GM12878 (cell line): Measurements from ENCODE around the gene OR7G3. TPM values are rescaled to one million over a fixed set of nuclear protein-coding genes. Genes with fewer than 3 reads are reported as not detected.

Source experiments
- ATAC-seq: fragments of 200-7000 bp; cut with Tn5 transposase; 3 replicates; pipeline ENCODE4 v1.9.1; 2020; ENCODE audit warnings: mild to moderate bottlenecking, moderate library complexity
- BruUV-seq: library from RNA; stranded (reverse); fragments of 400-500 nt; replicated peaks from 2 replicates; lab custom pipeline; 2021; lab: Mats Ljungman, UMichigan
- CTCF ChIA-PET: fragments of 300-600 bp; sonication (Branson Sonifier 250); formaldehyde crosslinking; extraction: SDS; loops from one replicate; lab custom pipeline; 2021; ENCODE audit warnings: inconsistent platforms; lab: Yijun Ruan, JAX
- POLR2A ChIA-PET: fragments of 350-600 bp; formaldehyde crosslinking; extraction: SDS; loops from one replicate; lab custom pipeline; 2021; ENCODE audit warnings: inconsistent platforms; lab: Charles Lee
- RAD21 ChIA-PET: fragments of 300-600 bp; sonication (Branson Sonifier 250); formaldehyde crosslinking; loops from one replicate; lab custom pipeline; 2023; ENCODE audit warnings: antibody characterized with exemption; ENCODE audit not compliant: unreplicated experiment; lab: Charles Lee
- SMC1A ChIA-PET: fragments of 300-600 bp; sonication (Branson Sonifier 250); formaldehyde crosslinking; loops from one replicate; lab custom pipeline; 2023; ENCODE audit not compliant: unreplicated experiment, uncharacterized antibody; lab: Charles Lee
- DNase-seq: peaks from one replicate; pipeline ENCODE4 v3.0.0-alpha.2; 2011; ENCODE audit warnings: low read depth, low spot score
- FAIRE-seq: peaks from 3 replicates; lab custom pipeline; 2011; peaks lifted over from hg19 to GRCh38; lab: Jason Lieb, UNC
- H2AFZ ChIP-seq: 2 replicates; pipeline ENCODE4 v1.6.0; 2011; ENCODE audit warnings: low read depth, low read length, control low read depth; ENCODE audit not compliant: control insufficient read depth
- H3K27ac ChIP-seq: 2 replicates; pipeline ENCODE4 v1.5.1; 2011; ENCODE audit warnings: control low read depth; ENCODE audit not compliant: control insufficient read depth, insufficient read depth
- H3K27me3 ChIP-seq, 2 experiments: replicated peaks in 1 of 2; 2 replicates each; pipeline versions ENCODE4 v1.6.0 to v1.6.1; 2011; ENCODE audit warnings: low read length in 1 of 2; ENCODE audit not compliant: control insufficient read depth in 2 of 2, insufficient read depth in 2 of 2
- H3K36me3 ChIP-seq, 2 experiments: 2 replicates each; pipeline ENCODE4 v1.5.1; 2011; ENCODE audit warnings: low read length in 1 of 2; ENCODE audit not compliant: control insufficient read depth in 2 of 2, insufficient read depth in 2 of 2
- H3K4me1 ChIP-seq: 2 replicates; pipeline ENCODE4 v1.6.1; 2011; ENCODE audit warnings: mild to moderate bottlenecking, low read length, moderate library complexity, mixed read lengths; ENCODE audit not compliant: control insufficient read depth, insufficient read depth
- H3K4me2 ChIP-seq: 2 replicates; pipeline ENCODE4 v1.6.0; 2011; ENCODE audit warnings: control low read depth; ENCODE audit not compliant: control insufficient read depth, insufficient read depth
- H3K4me3 ChIP-seq: fragments of 200-600 bp; sonication (generic); 2 replicates; pipeline ENCODE4 v1.5.1; 2016
- H3K79me2 ChIP-seq: 2 replicates; pipeline ENCODE4 v1.6.0; 2011; ENCODE audit warnings: low read length; ENCODE audit not compliant: control insufficient read depth, insufficient read depth
- H3K9ac ChIP-seq: 2 replicates; pipeline ENCODE4 v1.8.0; 2011; ENCODE audit warnings: low read length, control low read depth, mixed read lengths; ENCODE audit not compliant: control insufficient read depth, insufficient read depth
- H3K9me3 ChIP-seq: replicated peaks from 3 replicates; pipeline ENCODE4 v1.5.1; 2011; ENCODE audit warnings: mild to moderate bottlenecking, low read length; ENCODE audit not compliant: control insufficient read depth, insufficient read depth
- H4K20me1 ChIP-seq: 2 replicates; pipeline ENCODE4 v1.6.0; 2011; ENCODE audit not compliant: control insufficient read depth, insufficient read depth
- CTCF ChIP-seq, 3 experiments: IDR thresholded peaks in 2 of 3; conservative IDR thresholded peaks in 1 of 3; 2 replicates each; pipeline ENCODE4 v1.5.1; 2011; ENCODE audit warnings: low read depth in 3 of 3, low read length in 3 of 3, mild to moderate bottlenecking in 3 of 3, control low read depth in 2 of 3, moderate library complexity in 2 of 3, inconsistent platforms in 1 of 3, mixed read lengths in 1 of 3; ENCODE audit not compliant: control insufficient read depth in 2 of 3, insufficient read depth in 1 of 3; ENCODE audit errors: extremely low read depth in 1 of 3
- ETV6 ChIP-seq, 2 experiments: fragments of 450-650 bp in 1 of 2; IDR thresholded peaks in 1 of 2; conservative IDR thresholded peaks in 1 of 2; 2 replicates each; pipeline ENCODE4 v1.6.1; 2014; ENCODE audit warnings: antibody characterized with exemption in 1 of 2, borderline replicate concordance in 1 of 2, low read depth in 1 of 2, mild to moderate bottlenecking in 1 of 2, moderate library complexity in 1 of 2
- HSF1 ChIP-seq: fragments of 150-350 bp; IDR thresholded peaks from 2 replicates; pipeline ENCODE4 v1.6.1; 2014; ENCODE audit warnings: mild to moderate bottlenecking, low read depth, low read length
- IKZF2 ChIP-seq, 2 experiments: fragments of 450-650 bp; IDR thresholded peaks; 2 replicates each; pipeline ENCODE4 v1.6.1; 2017; ENCODE audit warnings: mild to moderate bottlenecking in 2 of 2, moderate library complexity in 2 of 2
- JUNB ChIP-seq: IDR thresholded peaks from 2 replicates; pipeline ENCODE4 v1.6.1; 2016; ENCODE audit warnings: antibody characterized with exemption, mild to moderate bottlenecking
- NKRF ChIP-seq: fragments of 450-650 bp; conservative IDR thresholded peaks from 2 replicates; pipeline ENCODE4 v1.6.1; 2017; ENCODE audit warnings: mild to moderate bottlenecking, moderate library complexity
- NR2F1 ChIP-seq: fragments of 450-650 bp; conservative IDR thresholded peaks from 2 replicates; pipeline ENCODE4 v1.6.1; 2017; ENCODE audit warnings: mild to moderate bottlenecking
- RB1 ChIP-seq: fragments of 450-650 bp; formaldehyde crosslinking; IDR thresholded peaks from 2 replicates; pipeline ENCODE4 v1.6.1; 2017; ENCODE audit warnings: mild to moderate bottlenecking, borderline replicate concordance
- SMAD1 ChIP-seq: fragments of 450-650 bp; IDR thresholded peaks from 2 replicates; pipeline ENCODE4 v1.6.1; 2018; ENCODE audit warnings: mild to moderate bottlenecking, low read depth; ENCODE audit not compliant: partially characterized antibody
- USF1 ChIP-seq: IDR thresholded peaks from 2 replicates; pipeline ENCODE4 v1.6.1; 2011; ENCODE audit warnings: borderline replicate concordance, low read depth, mild to moderate bottlenecking, moderate library complexity, mixed read lengths, low read length; ENCODE audit not compliant: insufficient read depth; ENCODE audit errors: extremely low read length
- ZBTB40 ChIP-seq: fragments of 450-650 bp; IDR thresholded peaks from 2 replicates; pipeline ENCODE4 v1.6.1; 2016; ENCODE audit warnings: mild to moderate bottlenecking, moderate library complexity, borderline replicate concordance
- WGBS: methylation state at CpG from one replicate; pipeline ENCODE4 v1.1.6; 2016; ENCODE audit warnings: low lambda C conversion rate; ENCODE audit not compliant: insufficient replicate concordance, insufficient coverage; ENCODE audit errors: missing lambda C conversion rate; 5-methylcytosine and 5-hydroxymethylcytosine counted together
- in situ Hi-C: fragments of 300-500 bp; cut with MboI; formaldehyde crosslinking; loops from 9 replicates; pipeline ENCODE4 v1.14.3; 2018; ENCODE audit warnings: mixed read lengths
- intact Hi-C: fragments of 100-400 bp; cut with micrococcal nuclease; formaldehyde crosslinking; loops from one replicate; pipeline ENCODE4 v1.14.2; 2022; ENCODE audit not compliant: unreplicated experiment
- polyA plus RNA-seq, 11 experiments: library from polyadenylated mRNA; depleted of rRNA in 4 of 11; unstranded in 6 of 11; stranded (reverse) in 5 of 11; fragments of >200 nt; fragmentation: Nextera tagmentation in 4 of 11; fragmentation: Illumina TruSeq in 1 of 11; extraction: Ambion mirVana in 4 of 11; extraction: Trizol in 1 of 11; gene quantifications; 1 replicate in 1 of 11; 2 replicates in 10 of 11; pipeline versions ENCODE4 v1.2.1 to v1.2.3, GENCODE V29; 2011 to 2016; ENCODE audit warnings: inconsistent platforms in 2 of 11, missing spikeins in 2 of 11, low read depth in 1 of 11
- total RNA-seq, 4 experiments: library from RNA; depleted of rRNA in 3 of 4; stranded (reverse); fragments of >200 nt in 3 of 4; fragmentation: Illumina TruSeq in 1 of 4; extraction: Trizol in 1 of 4; gene quantifications; 2 replicates each; pipeline versions ENCODE4 v1.2.1 to v1.2.3, GENCODE V29; 2013 to 2021

OR7G3 gene
- total and polyA plus RNA-seq, 10 of the 15 experiments (the other 5 are each of a cell fraction or from before 2014, with no cell fraction given): not detected

GRCh38 chr19:9109959-9110358 lies 16.8 kb downstream of the OR7G3 start (continued):
- TF ChIP-seq IKZF2 (IDR thresholded peaks at IDR 0.05) (no peak), RB1 (no peak), HSF1 (no peak), NR2F1 (no peak), ETV6 (conservative IDR thresholded peaks at IDR 0.05 in 1 of 2, IDR thresholded peaks at IDR 0.05 in 1 of 2; ENCODE audit: borderline replicate concordance in 1 of 2, low read depth in 1 of 2) (no peak)
- TF ChIP-seq, all 136 proteins: peak for 0

GRCh38 chr19:9107375-9107774 lies 19.4 kb downstream of the OR7G3 start, which contains the start of gene OR7G2:
TSS of gene OR7G2 (minus strand) at chr19:9107475. CDS start at chr19:9103243, 4,232 bp downstream.
- Histone ChIP-seq H3K79me2 (no peaks in the 10 kb centered on the region), H3K9ac (no peak within 1 kb of the TSS), H3K4me2 (no peak within 1 kb of the TSS), H3K27me3 (no peaks in the 10 kb centered on the region), H2AFZ (no peak within 1 kb of the TSS), H3K36me3 (no peaks in the 10 kb centered on the region), H3K27ac (no peak within 1 kb of the TSS), H3K9me3 (no peaks in the 10 kb centered on the region), H3K4me3 (no peak within 1 kb of the TSS), H4K20me1 (no peaks in the 10 kb centered on the region), H3K4me1 (no peaks in the 10 kb centered on the region)
- intact Hi-C loops: no loop called here
- no TSS peak for BruUV-seq
- POLR2A ChIA-PET: no interaction called here
- CTCF ChIA-PET: interaction anchor here (0.6 kb wide), 1 partner anchor 8 kb away, joined by 4 read pairs; no protein-coding TSS in a partner anchor
- FAIRE-seq (no peak), DNase-seq (no peak), ATAC-seq (no peak)
- 7% methylated on average over 8 of the region's 8 CpGs for WGBS
- SMC1A ChIA-PET: interaction anchor here (0.6 kb wide), 1 partner anchor 1032 kb away, joined by 4 read pairs; no protein-coding TSS in a partner anchor
- in situ Hi-C loops: no loop called here
- RAD21 ChIA-PET: no interaction called here
- TF ChIP-seq NKRF: no peak
- no peak for TF ChIP-seq SMAD1
- no peak for TF ChIP-seq JUNB
- no peak for TF ChIP-seq USF1
- TF ChIP-seq ZBTB40: no peak
- TF ChIP-seq CTCF (IDR thresholded peaks at IDR 0.05 in 2 of 3, conservative IDR thresholded peaks at IDR 0.05 in 1 of 3; ENCODE audit: control insufficient read depth in 2 of 3, extremely low read depth in 1 of 3, insufficient read depth in 1 of 3, low read depth in 3 of 3, low read length in 3 of 3): no peak
